ENCODE results near the gene KANK4. TPM values are rescaled to one million over a fixed set of nuclear protein-coding genes. Genes with fewer than 3 reads are reported as not detected.

The KANK4 gene
- total RNA-seq, 2 experiments from 2014 or later: not detected

DNA sequence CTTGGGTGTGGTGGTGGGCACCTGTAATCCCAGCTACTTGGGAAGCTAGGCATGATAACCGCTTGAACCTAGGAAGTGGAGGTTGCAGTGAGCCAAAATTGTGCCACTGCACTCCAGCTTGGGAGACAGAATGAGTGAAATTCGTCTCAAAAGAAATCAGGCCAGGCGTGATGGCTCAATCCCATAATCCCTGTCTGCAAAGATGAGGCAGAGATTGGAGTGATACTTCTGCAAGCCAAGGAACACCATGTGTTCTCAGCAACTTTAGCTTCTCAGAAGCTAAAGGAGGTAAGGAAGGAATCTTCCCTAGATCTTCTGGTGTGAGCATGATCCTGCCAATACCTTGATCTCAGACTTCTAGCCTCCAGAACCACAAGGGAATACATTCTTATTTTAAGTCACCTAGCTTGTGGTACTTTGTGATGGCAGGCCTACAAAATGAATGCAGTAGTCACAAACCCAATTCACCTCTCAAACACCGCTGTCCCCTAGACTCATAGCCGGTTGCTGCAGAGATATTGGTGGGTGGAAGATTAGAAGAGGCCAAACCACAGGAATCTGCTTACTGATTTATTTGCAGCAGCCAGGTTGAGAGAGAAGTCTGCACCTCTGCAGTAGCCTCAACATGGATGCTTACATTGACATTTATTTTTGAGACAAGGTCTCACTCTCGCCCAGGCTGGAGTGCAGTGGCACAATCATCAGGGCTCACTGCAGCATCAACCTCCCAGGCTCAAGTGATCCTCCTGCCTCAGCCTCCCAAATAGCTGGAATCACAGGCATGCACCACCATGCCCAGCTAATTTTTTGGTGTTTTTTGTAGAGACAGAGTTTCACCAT, 105.9 kb downstream of the KANK4 start:
- no peak overlapping the region for H2AFZ ChIP-seq (ENCODE audit: low read length)
- H3K27ac ChIP-seq (ENCODE audit: low read depth, low read length, poor library complexity, severe bottlenecking): no peak overlapping the region
- ChIA-PET CTCF (ENCODE audit: unreplicated experiment) (no interaction called here), POLR2A (interaction anchor here (0.6 kb wide), 1 partner anchor 513 kb away, joined by 3 read pairs; no protein-coding TSS in a partner anchor)
- no peak for TF ChIP-seq EZH2phosphoT487 (IDR thresholded peaks at IDR 0.05; ENCODE audit: borderline replicate concordance, low read depth, low read length)
- TF ChIP-seq, protein P1, sequence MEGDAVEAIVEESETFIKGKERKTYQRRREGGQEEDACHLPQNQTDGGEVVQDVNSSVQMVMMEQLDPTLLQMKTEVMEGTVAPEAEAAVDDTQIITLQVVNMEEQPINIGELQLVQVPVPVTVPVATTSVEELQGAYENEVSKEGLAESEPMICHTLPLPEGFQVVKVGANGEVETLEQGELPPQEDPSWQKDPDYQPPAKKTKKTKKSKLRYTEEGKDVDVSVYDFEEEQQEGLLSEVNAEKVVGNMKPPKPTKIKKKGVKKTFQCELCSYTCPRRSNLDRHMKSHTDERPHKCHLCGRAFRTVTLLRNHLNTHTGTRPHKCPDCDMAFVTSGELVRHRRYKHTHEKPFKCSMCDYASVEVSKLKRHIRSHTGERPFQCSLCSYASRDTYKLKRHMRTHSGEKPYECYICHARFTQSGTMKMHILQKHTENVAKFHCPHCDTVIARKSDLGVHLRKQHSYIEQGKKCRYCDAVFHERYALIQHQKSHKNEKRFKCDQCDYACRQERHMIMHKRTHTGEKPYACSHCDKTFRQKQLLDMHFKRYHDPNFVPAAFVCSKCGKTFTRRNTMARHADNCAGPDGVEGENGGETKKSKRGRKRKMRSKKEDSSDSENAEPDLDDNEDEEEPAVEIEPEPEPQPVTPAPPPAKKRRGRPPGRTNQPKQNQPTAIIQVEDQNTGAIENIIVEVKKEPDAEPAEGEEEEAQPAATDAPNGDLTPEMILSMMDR (conservative IDR thresholded peaks at IDR 0.05; ENCODE audit: low read length): no peak
- BruUV-seq (replicated peaks): no TSS peak
- intact Hi-C loops (cut with micrococcal nuclease; ENCODE audit: unreplicated experiment): no loop called here
- no peaks in the 10 kb centered on the region for H4K20me1 ChIP-seq (ENCODE audit: insufficient read depth, low read length)
- peaks cover 7% of the 10 kb centered on the region; the same call in 1 of the 2 replicates for H3K9me3 ChIP-seq (ENCODE audit: low read length)
- no peaks in the 10 kb centered on the region for H3K36me3 ChIP-seq (ENCODE audit: insufficient read depth, low read length)
- DNase-seq (ENCODE audit: low spot score): no peak
- H3K79me2 ChIP-seq (ENCODE audit: insufficient read depth, low read depth, low read length): no peaks in the 10 kb centered on the region
- H3K4me3 ChIP-seq (ENCODE audit: low read depth, low read length, poor library complexity, severe bottlenecking): no peak overlapping the region
- H3K4me1 ChIP-seq (ENCODE audit: insufficient read depth, low read length, poor library complexity, severe bottlenecking): no peaks in the 10 kb centered on the region
- H3K4me2 ChIP-seq (ENCODE audit: low read length): no peak overlapping the region
- H3K9me2 ChIP-seq (ENCODE audit: insufficient read depth, low read length): no peaks in the 10 kb centered on the region

DNA sequence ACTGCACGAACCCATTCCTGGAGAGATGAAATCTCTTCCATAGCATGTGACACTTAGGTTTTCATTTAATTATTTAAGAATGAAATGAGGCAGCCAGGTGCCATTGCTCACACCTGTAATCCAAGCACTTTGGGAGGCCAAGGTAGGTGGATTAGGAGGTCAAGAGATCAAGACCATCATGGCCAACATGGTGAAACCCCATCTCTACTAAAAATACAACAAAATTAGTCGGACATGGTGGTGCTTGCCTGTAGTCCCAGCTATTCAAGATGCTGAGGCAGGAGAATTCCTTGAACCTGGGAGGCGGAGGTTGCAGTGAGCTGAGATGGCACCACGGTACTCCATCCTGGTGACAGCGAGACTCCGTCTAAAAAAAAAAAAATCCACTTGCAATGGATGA, 106.8 kb downstream of the KANK4 start:
- peaks cover 7% of the 10 kb centered on the region; the same call in 1 of the 2 replicates for H3K9me3 ChIP-seq (ENCODE audit: low read length)
- no peaks in the 10 kb centered on the region for H3K36me3 ChIP-seq (ENCODE audit: insufficient read depth, low read length)
- BruUV-seq (replicated peaks): no TSS peak
- intact Hi-C loops (cut with micrococcal nuclease; ENCODE audit: unreplicated experiment): no loop called here
- DNase-seq (ENCODE audit: low spot score): no peak
- POLR2A ChIA-PET: no interaction called here
- CTCF ChIA-PET (ENCODE audit: unreplicated experiment): no interaction called here
- H3K4me3 ChIP-seq (ENCODE audit: low read depth, low read length, poor library complexity, severe bottlenecking): no peak overlapping the region
- no peak overlapping the region for H3K4me2 ChIP-seq (ENCODE audit: low read length)
- H3K27ac ChIP-seq (ENCODE audit: low read depth, low read length, poor library complexity, severe bottlenecking): no peak overlapping the region
- no peaks in the 10 kb centered on the region for H3K9me2 ChIP-seq (ENCODE audit: insufficient read depth, low read length)
- no peak overlapping the region for H2AFZ ChIP-seq (ENCODE audit: low read length)
- TF ChIP-seq EZH2phosphoT487 (IDR thresholded peaks at IDR 0.05; ENCODE audit: borderline replicate concordance, low read depth, low read length): no peak
- TF ChIP-seq, protein P1 (conservative IDR thresholded peaks at IDR 0.05; ENCODE audit: low read length): no peak
- no peaks in the 10 kb centered on the region for H3K4me1 ChIP-seq (ENCODE audit: insufficient read depth, low read length, poor library complexity, severe bottlenecking)
- no peaks in the 10 kb centered on the region for H4K20me1 ChIP-seq (ENCODE audit: insufficient read depth, low read length)
- H3K79me2 ChIP-seq (ENCODE audit: insufficient read depth, low read depth, low read length): no peaks in the 10 kb centered on the region

DNA sequence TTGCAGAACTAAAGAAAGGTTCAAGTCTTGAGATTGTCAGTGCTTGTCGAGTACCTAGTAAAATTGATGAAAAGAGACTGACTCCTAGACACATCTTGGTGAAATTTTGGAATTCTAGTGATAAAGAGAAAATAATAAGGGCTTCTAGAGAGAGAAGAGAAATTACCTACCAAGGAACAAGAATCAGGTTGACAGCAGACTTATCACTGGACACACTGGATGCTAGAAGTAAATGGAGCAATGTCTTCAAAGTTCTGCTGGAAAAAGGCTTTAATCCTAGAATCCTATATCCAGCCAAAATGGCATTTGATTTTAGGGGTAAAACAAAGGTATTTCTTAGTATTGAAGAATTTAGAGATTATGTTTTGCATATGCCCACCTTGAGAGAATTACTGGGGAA, 108.3 kb downstream of the KANK4 start:
- Histone ChIP-seq H3K4me3 (ENCODE audit: low read depth, low read length, poor library complexity, severe bottlenecking) (no peak overlapping the region), H4K20me1 (ENCODE audit: insufficient read depth, low read length) (no peaks in the 10 kb centered on the region), H3K4me1 (ENCODE audit: insufficient read depth, low read length, poor library complexity, severe bottlenecking) (no peaks in the 10 kb centered on the region), H3K27ac (ENCODE audit: low read depth, low read length, poor library complexity, severe bottlenecking) (no peak overlapping the region), H2AFZ (ENCODE audit: low read length) (no peak overlapping the region), H3K9me3 (ENCODE audit: low read length) (peaks cover 7% of the 10 kb centered on the region; the same call in 1 of the 2 replicates), H3K4me2 (ENCODE audit: low read length) (no peak overlapping the region), H3K9me2 (ENCODE audit: insufficient read depth, low read length) (no peaks in the 10 kb centered on the region), H3K36me3 (ENCODE audit: insufficient read depth, low read length) (no peaks in the 10 kb centered on the region), H3K79me2 (ENCODE audit: insufficient read depth, low read depth, low read length) (no peaks in the 10 kb centered on the region)
- ChIA-PET CTCF (ENCODE audit: unreplicated experiment) (no interaction called here), POLR2A (no interaction called here)
- TF ChIP-seq, protein P1 (conservative IDR thresholded peaks at IDR 0.05; ENCODE audit: low read length): no peak
- no peak for TF ChIP-seq EZH2phosphoT487 (IDR thresholded peaks at IDR 0.05; ENCODE audit: borderline replicate concordance, low read depth, low read length)
- intact Hi-C loops (cut with micrococcal nuclease; ENCODE audit: unreplicated experiment): no loop called here
- DNase-seq (ENCODE audit: low spot score): no peak
- BruUV-seq (replicated peaks): no TSS peak
